ENCODE data around the gene PAPOLA.

PAPOLA gene

GRCh38 chr14:96586056-96586455 lies 83.9 kb downstream of the PAPOLA start:
- no peak for DNase-seq (ENCODE audit: low read depth)

- DNase-seq (ENCODE audit: low read depth) = no peak
Measured at GRCh38 chr14:96586921-96587822, 85.0 kb downstream of the PAPOLA start.

- no peak for DNase-seq (ENCODE audit: low read depth)
Measured at GRCh38 chr14:96587823-96588385, 85.7 kb downstream of the PAPOLA start.

GRCh38 chr14:96588410-96589257 lies 86.5 kb downstream of the PAPOLA start:
- DNase-seq (ENCODE audit: low read depth) = no peak

- no peak for DNase-seq (ENCODE audit: low read depth)
Measured at GRCh38 chr14:96589577-96589976, 87.4 kb downstream of the PAPOLA start.

GRCh38 chr14:96590190-96590864 lies 88.1 kb downstream of the PAPOLA start:
- no peak for DNase-seq (ENCODE audit: low read depth)

- peak; percentile 10 for DNase-seq (ENCODE audit: low read depth)
Measured at GRCh38 chr14:96592591-96593386, 90.6 kb downstream of the PAPOLA start.

- no peak for DNase-seq (ENCODE audit: low read depth)
Measured at GRCh38 chr14:96594961-96595360, 92.8 kb downstream of the PAPOLA start.

- no peak for DNase-seq (ENCODE audit: low read depth)
Measured at GRCh38 chr14:96597680-96598079, 95.5 kb downstream of the PAPOLA start.

GRCh38 chr14:96598332-96598928 lies 96.2 kb downstream of the PAPOLA start:
- no peak for DNase-seq (ENCODE audit: low read depth)

GRCh38 chr14:96599076-96599475 lies 96.9 kb downstream of the PAPOLA start:
- DNase-seq (ENCODE audit: low read depth) = no peak

GRCh38 chr14:96602186-96602585 lies 100.0 kb downstream of the PAPOLA start:
- no peak for DNase-seq (ENCODE audit: low read depth)

- DNase-seq (ENCODE audit: low read depth) = no peak
Measured at GRCh38 chr14:96603350-96604255, 101.4 kb downstream of the PAPOLA start.

- no peak for DNase-seq (ENCODE audit: low read depth)
Measured at GRCh38 chr14:96614481-96614881, 112.3 kb downstream of the PAPOLA start.

- no peak for DNase-seq (ENCODE audit: low read depth)
Measured at GRCh38 chr14:96616161-96616721, 114.1 kb downstream of the PAPOLA start.

Measured in fibroblast of the conjunctiva (primary cell).